CD4-positive, alpha-beta memory T cell (primary cell): Measurements from ENCODE around the gene PDCD1. TPM values are rescaled to one million over a fixed set of nuclear protein-coding genes. Genes with fewer than 3 reads are reported as not detected.
A peak's percentile ranks its signal among the peaks of the same experiment; 100 is the strongest.

Experiments
- CTCF ChIA-PET: fragments of 350-600 bp; sonication (Branson Sonifier 250); formaldehyde crosslinking; loops from one replicate; lab custom pipeline; 2021; ENCODE audit warnings: inconsistent platforms; ENCODE audit not compliant: partially characterized antibody; lab: Charles Lee
- POLR2A ChIA-PET: fragments of 350-600 bp; sonication (Branson Sonifier 250); formaldehyde crosslinking; loops from one replicate; lab custom pipeline; 2021; ENCODE audit not compliant: partially characterized antibody; lab: Charles Lee
- DNase-seq, 5 donors: peaks; one replicate each; pipeline versions ENCODE4 v3.0.0 to v3.0.0-alpha.2; 2020 to 2022; ENCODE audit warnings: mixed read lengths in 1 of 5
- H3K27ac ChIP-seq: one replicate; pipeline ENCODE4 v1.7.0; 2013; ENCODE audit warnings: low read depth, low read length
- H3K27me3 ChIP-seq: 2 replicates; pipeline ENCODE4 v1.7.0; 2013; ENCODE audit warnings: mild to moderate bottlenecking, low read length, moderate library complexity; ENCODE audit not compliant: insufficient read depth
- H3K36me3 ChIP-seq: 2 replicates; pipeline ENCODE4 v1.7.0; 2013; ENCODE audit warnings: mild to moderate bottlenecking, low read length, moderate library complexity; ENCODE audit not compliant: insufficient read depth
- H3K4me1 ChIP-seq: 2 replicates; pipeline ENCODE4 v1.7.0; 2013; ENCODE audit warnings: mild to moderate bottlenecking, low read length, moderate library complexity; ENCODE audit not compliant: insufficient read depth
- H3K4me3 ChIP-seq, 2 donors: one replicate each; pipeline ENCODE4 v1.7.0; 2013; ENCODE audit warnings: low read length in 2 of 2, mild to moderate bottlenecking in 1 of 2
- H3K9me3 ChIP-seq, 2 donors: one replicate each; pipeline ENCODE4 v1.7.0; 2013; ENCODE audit warnings: low read length in 2 of 2, control low read depth in 1 of 2; ENCODE audit not compliant: control insufficient read depth in 1 of 2
- H3K27ac Mint-ChIP-seq, 7 donors: one replicate each; pipeline ENCODE4 v1.8.0; 2020 to 2021; ENCODE audit warnings: mixed read lengths in 7 of 7, mild to moderate bottlenecking in 6 of 7, inconsistent platforms in 3 of 7, moderate library complexity in 3 of 7
- H3K27me3 Mint-ChIP-seq, 2 donors: one replicate each; pipeline ENCODE4 v1.8.0; 2020 to 2021; ENCODE audit warnings: mixed read lengths in 2 of 2
- H3K36me3 Mint-ChIP-seq, 2 donors: one replicate each; pipeline ENCODE4 v1.8.0; 2020 to 2021; ENCODE audit warnings: mixed read lengths in 2 of 2, inconsistent platforms in 1 of 2, mild to moderate bottlenecking in 1 of 2
- H3K4me1 Mint-ChIP-seq, 4 donors: one replicate each; pipeline ENCODE4 v1.8.0; 2020 to 2021; ENCODE audit warnings: mixed read lengths in 4 of 4, mild to moderate bottlenecking in 1 of 4
- H3K4me3 Mint-ChIP-seq, 8 donors: one replicate each; pipeline ENCODE4 v1.8.0; 2020 to 2021; ENCODE audit warnings: mixed read lengths in 8 of 8, mild to moderate bottlenecking in 7 of 8, moderate library complexity in 6 of 8, inconsistent platforms in 3 of 8
- H3K9me3 Mint-ChIP-seq, 8 donors: one replicate each; pipeline ENCODE4 v1.8.0; 2020 to 2021; ENCODE audit warnings: mixed read lengths in 8 of 8, mild to moderate bottlenecking in 5 of 8, inconsistent platforms in 3 of 8, moderate library complexity in 1 of 8
- intact Hi-C: fragments of 100-400 bp; cut with micrococcal nuclease; formaldehyde crosslinking; loops from one replicate; pipeline ENCODE4 v1.15.1; 2023
- polyA plus RNA-seq, 2 donors: library from polyadenylated mRNA; unstranded; fragments of 300-500 nt; fragmentation: Illumina TruSeq; gene quantifications; one replicate each; pipeline ENCODE4 v1.2.3, GENCODE V29; 2021
- total RNA-seq, 2 experiments: library from RNA; stranded (reverse); gene quantifications; one replicate each; pipeline ENCODE4 v1.2.3, GENCODE V29; 2021

The PDCD1 gene
- total and polyA plus RNA-seq, 4 experiments from 2014 or later = 5.2 to 12.4 (median 6.1) TPM

DNA sequence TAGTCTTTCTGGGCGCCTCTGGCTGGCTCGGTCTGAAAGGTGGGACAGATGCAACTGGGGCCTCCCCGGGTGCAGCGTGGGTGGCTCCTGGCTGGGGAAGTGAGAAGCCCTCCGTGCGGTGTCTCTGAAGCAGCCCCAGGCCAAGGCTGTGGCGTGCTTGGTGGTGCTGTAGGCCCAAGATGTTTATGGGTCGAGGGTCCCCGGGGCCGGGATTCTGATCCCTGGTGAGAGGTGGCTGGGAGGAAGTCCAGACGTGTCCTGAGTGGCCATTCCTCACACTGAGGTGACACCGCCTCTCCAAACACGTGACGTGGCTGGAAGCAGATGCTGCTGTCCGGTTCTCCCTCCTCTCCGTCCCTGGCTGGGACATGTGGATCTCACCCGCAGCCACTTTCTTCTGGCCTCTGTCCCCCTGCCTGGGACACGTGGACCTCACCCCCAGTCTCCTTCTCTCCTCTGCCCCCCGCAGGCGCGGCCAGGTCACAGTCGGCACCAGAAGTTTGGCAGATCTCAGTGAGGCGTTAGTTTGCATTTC lies 23.5 kb upstream of the PDCD1 start:
- intact Hi-C loops = loop anchor here (5.0 kb wide), 3 partner anchors 525 to 1315 kb away; partner anchors contain the start of genes FARP2, HDLBP, RNPEPL1 and SEPTIN2
- peak overlapping the region; percentile 47 for H3K27ac ChIP-seq
- H3K36me3 Mint-ChIP-seq = peaks cover 14 to 30% of the 10 kb centered on the region in 2 donors
- H3K4me1 Mint-ChIP-seq = peaks cover 13 to 61% (median 41%) of the 10 kb centered on the region in 4 donors
- no peaks in the 10 kb centered on the region for H3K36me3 ChIP-seq
- no peaks in the 10 kb centered on the region for H3K27me3 ChIP-seq
- ChIA-PET POLR2A (interaction anchor here (1.4 to 1.6 kb wide), 2 partner anchors 14 to 149 kb away, joined by 3 to 11 read pairs; no protein-coding TSS in a partner anchor), CTCF (no interaction called here)
- H3K4me1 ChIP-seq = peaks cover 29% of the 10 kb centered on the region
- peaks cover 0 to 10% (median 0%) of the 10 kb centered on the region in 8 donors for H3K9me3 Mint-ChIP-seq
- peak overlapping the region; percentile 97 to 100 (median 98) for H3K27ac Mint-ChIP-seq
- peak overlapping the region; percentile 91 to 97 (median 93) for H3K4me3 Mint-ChIP-seq
- peaks cover 0 to 3% of the 10 kb centered on the region in 2 donors for H3K27me3 Mint-ChIP-seq
- peak in 1 of 5 donors; percentile 20 for DNase-seq
- peak overlapping the region in 1 of 2 donors; percentile 95 for H3K4me3 ChIP-seq
- no peaks in the 10 kb centered on the region for H3K9me3 ChIP-seq

GRCh38 chr2:241880311-241881073 lies 21.8 kb upstream of the PDCD1 start:
- no peaks in the 10 kb centered on the region for H3K27me3 ChIP-seq
- H3K27ac ChIP-seq = peak overlapping the region; percentile 70
- no peaks in the 10 kb centered on the region for H3K36me3 ChIP-seq
- ChIA-PET POLR2A (interaction anchor here (0.6 to 1.9 kb wide), 8 partner anchors 12 to 194 kb away, joined by 3 to 13 read pairs (median 4); partner anchors contain the start of genes D2HGDH, DTYMK, ING5 and PDCD1), CTCF (interaction anchor here (0.6 to 2.9 kb wide), 2 partner anchors 147 to 180 kb away, joined by 3 to 32 read pairs; partner anchors contain the start of gene ING5)
- Mint-ChIP-seq H3K4me1 (peaks cover 13 to 48% (median 29%) of the 10 kb centered on the region in 4 donors), H3K9me3 (peaks cover 0 to 9% (median 0%) of the 10 kb centered on the region in 8 donors), H3K27ac (peak overlapping the region; percentile 97 to 100 (median 98)), H3K27me3 (peaks cover 0 to 3% of the 10 kb centered on the region in 2 donors), H3K4me3 (peak overlapping the region; percentile 91 to 97 (median 93)), H3K36me3 (peaks cover 0 to 15% of the 10 kb centered on the region in 2 donors)
- DNase-seq = no peak
- peak overlapping the region; percentile 48 to 95 for H3K4me3 ChIP-seq
- no peaks in the 10 kb centered on the region for H3K9me3 ChIP-seq
- intact Hi-C loops = loop anchor here (1.0 to 5.0 kb wide), 8 partner anchors 22 to 1313 kb away; partner anchors contain the start of genes D2HGDH, DTYMK, FARP2 and HDLBP
- H3K4me1 ChIP-seq = peaks cover 29% of the 10 kb centered on the region

DNA sequence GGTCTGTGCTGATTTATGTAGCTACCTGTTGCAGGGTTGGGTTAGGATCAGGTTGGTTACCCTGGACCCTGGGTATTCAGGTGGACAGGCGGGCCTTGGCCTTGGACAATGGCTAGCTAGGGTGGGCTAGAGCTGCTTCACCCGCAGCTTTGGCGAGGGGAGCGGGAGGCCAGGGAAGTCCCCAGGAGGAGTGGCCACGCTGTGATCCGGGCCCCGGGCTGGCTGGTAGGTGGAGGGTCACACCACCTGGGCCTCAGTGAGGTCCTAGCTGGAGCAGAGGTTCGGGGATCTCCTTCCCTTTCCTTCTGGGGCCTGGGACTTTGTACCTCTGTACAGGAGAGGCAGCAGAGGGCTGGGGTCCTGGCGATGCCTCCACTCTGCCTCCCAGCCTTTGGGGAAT lies 20.6 kb upstream of the PDCD1 start:
- H3K27me3 ChIP-seq = no peaks in the 10 kb centered on the region
- H3K4me1 ChIP-seq = peaks cover 29% of the 10 kb centered on the region
- CTCF ChIA-PET = interaction anchor here (0.8 to 2.9 kb wide), 20 partner anchors 11 to 1028 kb away, joined by 3 to 32 read pairs (median 6); partner anchors contain the start of genes DTYMK, ING5 and RTP5
- H3K36me3 ChIP-seq = no peaks in the 10 kb centered on the region
- H3K27ac ChIP-seq = no peak overlapping the region
- Mint-ChIP-seq H3K27me3 (peaks cover 0 to 3% of the 10 kb centered on the region in 2 donors), H3K36me3 (peaks cover 0 to 12% of the 10 kb centered on the region in 2 donors), H3K9me3 (peaks cover 0 to 11% (median 0%) of the 10 kb centered on the region in 8 donors), H3K4me1 (peaks cover 11 to 43% (median 29%) of the 10 kb centered on the region in 4 donors), H3K4me3 (peak overlapping the region in 1 of 8 donors; percentile 40), H3K27ac (peak overlapping the region in 2 of 7 donors; percentile 59 to 77)
- DNase-seq = no peak
- POLR2A ChIA-PET = interaction anchor here (1.2 to 2.0 kb wide), 6 partner anchors 9 to 177 kb away, joined by 3 to 13 read pairs (median 7); partner anchors contain the start of genes D2HGDH, ING5 and PDCD1
- H3K4me3 ChIP-seq = no peak overlapping the region
- H3K9me3 ChIP-seq = no peaks in the 10 kb centered on the region
- intact Hi-C loops = loop anchor here (2.0 kb wide), 2 partner anchors 155 to 1029 kb away; no protein-coding TSS in a partner anchor

GRCh38 chr2:241877989-241878970 lies 19.6 kb upstream of the PDCD1 start:
- Mint-ChIP-seq H3K4me3 (no peak overlapping the region), H3K4me1 (peaks cover 11 to 38% (median 28%) of the 10 kb centered on the region in 4 donors), H3K27ac (peak overlapping the region in 3 of 7 donors; percentile 15 to 77 (median 52)), H3K36me3 (peaks cover 0 to 12% of the 10 kb centered on the region in 2 donors), H3K27me3 (peaks cover 0 to 3% of the 10 kb centered on the region in 2 donors), H3K9me3 (peaks cover 0 to 11% (median 0%) of the 10 kb centered on the region in 8 donors)
- no peak overlapping the region for H3K4me3 ChIP-seq
- no peaks in the 10 kb centered on the region for H3K27me3 ChIP-seq
- CTCF ChIA-PET = interaction anchor here (0.7 to 2.9 kb wide), 32 partner anchors 10 to 1027 kb away, joined by 3 to 32 read pairs (median 6); partner anchors contain the start of genes ATG4B, DTYMK, ING5 and RTP5
- peak; percentile 67 to 80 (median 75) for DNase-seq
- H3K27ac ChIP-seq = no peak overlapping the region
- POLR2A ChIA-PET = interaction anchor here (1.4 to 2.0 kb wide), 4 partner anchors 19 to 176 kb away, joined by 5 to 13 read pairs (median 9); partner anchors contain the start of genes D2HGDH, ING5 and PDCD1
- no peaks in the 10 kb centered on the region for H3K9me3 ChIP-seq
- no peaks in the 10 kb centered on the region for H3K36me3 ChIP-seq
- H3K4me1 ChIP-seq = peaks cover 29% of the 10 kb centered on the region
- intact Hi-C loops = loop anchor here (2.0 kb wide), 2 partner anchors 153 to 1027 kb away; no protein-coding TSS in a partner anchor

GRCh38 chr2:241877197-241877685 lies 18.5 kb upstream of the PDCD1 start:
- Histone ChIP-seq H3K27ac (no peak overlapping the region), H3K4me3 (no peak overlapping the region), H3K36me3 (no peaks in the 10 kb centered on the region), H3K4me1 (peaks cover 19% of the 10 kb centered on the region), H3K9me3 (no peaks in the 10 kb centered on the region), H3K27me3 (no peaks in the 10 kb centered on the region)
- peaks cover 0 to 3% of the 10 kb centered on the region in 2 donors for H3K27me3 Mint-ChIP-seq
- H3K27ac Mint-ChIP-seq = peak overlapping the region in 2 of 7 donors; percentile 23 to 37
- ChIA-PET CTCF (interaction anchor here (1.9 to 2.9 kb wide), 2 partner anchors 11 to 177 kb away, joined by 4 to 32 read pairs; partner anchors contain the start of gene ING5), POLR2A (no interaction called here)
- no peak for DNase-seq
- H3K36me3 Mint-ChIP-seq = peaks cover 0 to 8% of the 10 kb centered on the region in 2 donors
- intact Hi-C loops = no loop called here
- no peak overlapping the region for H3K4me3 Mint-ChIP-seq
- H3K9me3 Mint-ChIP-seq = peaks cover 0 to 11% (median 0%) of the 10 kb centered on the region in 8 donors
- peaks cover 6 to 28% (median 18%) of the 10 kb centered on the region in 4 donors for H3K4me1 Mint-ChIP-seq
